Measurements from ENCODE around the gene WDFY1.
"Not testable (repeated sequence)": the region's sequence is repeated elsewhere in the genome, so short reads cannot be mapped to it uniquely, and the experiment has no call there.

GRCh38 chr2:223871661-223872060 is 73.5 kb downstream of the WDFY1 start:
- TF ChIP-seq SUZ12 (IDR thresholded peaks at IDR 0.05; ENCODE audit: extremely low read depth, insufficient read depth, insufficient read length); ZNF274 (IDR thresholded peaks at IDR 0.05; ENCODE audit: low read depth, low read length); YY1 (IDR thresholded peaks at IDR 0.05; ENCODE audit: insufficient read depth, insufficient read length): not testable (repeated sequence)
